Liver (tissue), 9 donors: ENCODE measurements around the gene TPM4. TPM values are rescaled to one million over a fixed set of nuclear protein-coding genes. Genes with fewer than 3 reads are reported as not detected.

Source experiments
- DNase-seq: peaks from one replicate; pipeline ENCODE4 v3.0.0-alpha.2; 2017; ENCODE audit warnings: low spot score
- H3K27ac ChIP-seq, 2 donors: one replicate each; pipeline ENCODE4 v1.7.0; 2013; ENCODE audit warnings: inconsistent platforms in 2 of 2, low read length in 2 of 2, control low read depth in 1 of 2, low read depth in 1 of 2, mild to moderate bottlenecking in 1 of 2
- H3K27me3 ChIP-seq, 4 donors: one replicate each; pipeline versions ENCODE4 v1.6.1 to v1.7.0; 2013; ENCODE audit warnings: low read length in 3 of 4, inconsistent platforms in 1 of 4, mild to moderate bottlenecking in 1 of 4, moderate library complexity in 1 of 4; ENCODE audit not compliant: control insufficient read depth in 4 of 4, insufficient read depth in 4 of 4
- H3K36me3 ChIP-seq, 4 donors: one replicate each; pipeline versions ENCODE4 v1.6.1 to v1.7.0; 2013; ENCODE audit warnings: low read length in 3 of 4, mild to moderate bottlenecking in 3 of 4, low read depth in 1 of 4, moderate library complexity in 1 of 4; ENCODE audit not compliant: control insufficient read depth in 4 of 4, insufficient read depth in 3 of 4
- H3K4me1 ChIP-seq, 4 donors: one replicate each; pipeline versions ENCODE4 v1.6.1 to v1.7.0; 2013; ENCODE audit warnings: low read length in 3 of 4, mild to moderate bottlenecking in 3 of 4, moderate library complexity in 1 of 4; ENCODE audit not compliant: control insufficient read depth in 4 of 4, insufficient read depth in 4 of 4
- H3K4me3 ChIP-seq, 3 donors: one replicate each; pipeline versions ENCODE4 v1.6.1 to v1.7.0; 2013; ENCODE audit warnings: low read length in 3 of 3, control low read depth in 1 of 3, low read depth in 1 of 3, mild to moderate bottlenecking in 1 of 3
- H3K9ac ChIP-seq, 2 donors: one replicate each; pipeline ENCODE4 v1.7.0; 2013; ENCODE audit warnings: low read length in 2 of 2, mild to moderate bottlenecking in 2 of 2, moderate library complexity in 2 of 2, control low read depth in 1 of 2, low read depth in 1 of 2
- H3K9me3 ChIP-seq, 4 donors: one replicate each; pipeline versions ENCODE4 v1.6.1 to v1.7.0; 2013; ENCODE audit warnings: low read length in 3 of 4; ENCODE audit not compliant: control insufficient read depth in 4 of 4
- ATF3 ChIP-seq: IDR thresholded peaks from 2 replicates; pipeline ENCODE4 v1.6.1; 2016; ENCODE audit warnings: antibody characterized with exemption
- CTCF ChIP-seq: fragments of 150-350 bp; IDR thresholded peaks from 2 replicates; pipeline ENCODE4 v1.5.1; 2017; ENCODE audit warnings: improper control_type of control experiment, low read depth, low read length; ENCODE audit not compliant: missing input control
- EGR1 ChIP-seq, 2 donors: IDR thresholded peaks; 2 replicates each; pipeline ENCODE4 v1.6.1; 2016 to 2018; ENCODE audit warnings: antibody characterized with exemption in 2 of 2, low read depth in 2 of 2
- FOXA2 ChIP-seq: IDR thresholded peaks from 2 replicates; pipeline ENCODE4 v1.6.1; 2016; ENCODE audit warnings: antibody characterized with exemption
- GABPA ChIP-seq, 2 donors: IDR thresholded peaks in 1 of 2; conservative IDR thresholded peaks in 1 of 2; 2 replicates each; pipeline ENCODE4 v1.6.1; 2016; ENCODE audit warnings: antibody characterized with exemption in 2 of 2, mild to moderate bottlenecking in 1 of 2, moderate library complexity in 1 of 2
- HNF4A ChIP-seq, 2 donors: conservative IDR thresholded peaks; 2 replicates each; pipeline ENCODE4 v1.6.1; 2016; ENCODE audit warnings: antibody characterized with exemption in 2 of 2, mild to moderate bottlenecking in 2 of 2
- HNF4G ChIP-seq: IDR thresholded peaks from 2 replicates; pipeline ENCODE4 v1.6.1; 2016; ENCODE audit warnings: antibody characterized with exemption
- MAX ChIP-seq: IDR thresholded peaks from 2 replicates; pipeline ENCODE4 v1.6.1; 2016; ENCODE audit warnings: antibody characterized with exemption
- NR2F2 ChIP-seq: IDR thresholded peaks from 2 replicates; pipeline ENCODE4 v1.6.1; 2016; ENCODE audit warnings: antibody characterized with exemption
- RXRA ChIP-seq, 2 donors: IDR thresholded peaks; 2 replicates each; pipeline ENCODE4 v1.6.1; 2017 to 2018; ENCODE audit warnings: antibody characterized with exemption in 2 of 2, mild to moderate bottlenecking in 1 of 2
- SP1 ChIP-seq: IDR thresholded peaks from 2 replicates; pipeline ENCODE4 v1.6.1; 2018; ENCODE audit warnings: antibody characterized with exemption, mild to moderate bottlenecking
- TAF1 ChIP-seq: conservative IDR thresholded peaks from 2 replicates; pipeline ENCODE4 v1.6.1; 2016; ENCODE audit warnings: antibody characterized with exemption, mild to moderate bottlenecking
- YY1 ChIP-seq: IDR thresholded peaks from 2 replicates; pipeline ENCODE4 v1.6.1; 2016; ENCODE audit warnings: antibody characterized with exemption, mild to moderate bottlenecking
- WGBS: extraction: QIAGEN DNeasy Blood & Tissue Kit; methylation state at CpG from one replicate; pipeline ENCODE4 v1.1.7; 2013; 5-methylcytosine and 5-hydroxymethylcytosine counted together
- polyA plus RNA-seq, 2 donors: library from polyadenylated mRNA; stranded (reverse) in 1 of 2; unstranded in 1 of 2; fragments of 200-250 nt in 1 of 2; fragments of >200 nt in 1 of 2; fragmentation: Nextera tagmentation in 1 of 2; extraction: Ambion mirVana in 1 of 2; gene quantifications; one replicate each; pipeline versions ENCODE4 v1.2.1 to v1.2.3, GENCODE V29; 2013 to 2015
- total RNA-seq, 2 donors: library from RNA; depleted of rRNA; stranded (reverse); fragments of >200 nt; gene quantifications; one replicate each; pipeline ENCODE4 v1.2.3, GENCODE V29; 2014
- donor health status: healthy.
- donor health status: healthy.
- donor health status: healthy.
- donor health status: healthy.
- donor health status: healthy.

TPM4 gene
- total and polyA plus RNA-seq, 4 donors = 19.8 to 59.9 (median 43.4) TPM

DNA sequence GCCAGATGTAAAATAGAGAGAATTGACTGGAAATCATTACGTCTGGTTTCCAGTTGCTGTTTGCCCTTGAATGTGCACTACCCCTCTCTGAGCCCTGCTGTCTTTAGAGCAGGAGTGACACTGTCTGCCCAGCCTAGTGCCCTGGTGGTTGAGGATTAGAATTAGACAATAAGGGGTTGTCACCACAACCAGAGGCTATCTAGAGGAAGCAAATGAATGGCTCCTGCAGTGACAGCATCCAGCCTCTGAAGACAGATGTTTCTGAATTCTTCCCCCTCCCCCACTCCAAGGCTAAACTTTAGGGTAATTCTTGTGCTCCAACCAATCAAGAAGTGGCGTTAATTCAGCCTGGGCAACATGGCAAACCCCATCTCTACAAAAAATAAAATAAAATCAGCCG, 37.4 kb downstream of the TPM4 start:
- Histone ChIP-seq H3K4me1 (peaks cover 3 to 47% (median 33%) of the 10 kb centered on the region in 4 donors), H3K27ac (no peak overlapping the region), H3K36me3 (peaks cover 0 to 6% (median 3%) of the 10 kb centered on the region in 4 donors), H3K27me3 (no peaks in the 10 kb centered on the region), H3K9me3 (no peaks in the 10 kb centered on the region), H3K4me3 (no peak overlapping the region), H3K9ac (no peak overlapping the region)
- no peak for TF ChIP-seq HNF4A (conservative IDR thresholded peaks at IDR 0.05)
- 90% methylated on average over 3 of the region's 3 CpGs for WGBS
- no peak for DNase-seq

DNA sequence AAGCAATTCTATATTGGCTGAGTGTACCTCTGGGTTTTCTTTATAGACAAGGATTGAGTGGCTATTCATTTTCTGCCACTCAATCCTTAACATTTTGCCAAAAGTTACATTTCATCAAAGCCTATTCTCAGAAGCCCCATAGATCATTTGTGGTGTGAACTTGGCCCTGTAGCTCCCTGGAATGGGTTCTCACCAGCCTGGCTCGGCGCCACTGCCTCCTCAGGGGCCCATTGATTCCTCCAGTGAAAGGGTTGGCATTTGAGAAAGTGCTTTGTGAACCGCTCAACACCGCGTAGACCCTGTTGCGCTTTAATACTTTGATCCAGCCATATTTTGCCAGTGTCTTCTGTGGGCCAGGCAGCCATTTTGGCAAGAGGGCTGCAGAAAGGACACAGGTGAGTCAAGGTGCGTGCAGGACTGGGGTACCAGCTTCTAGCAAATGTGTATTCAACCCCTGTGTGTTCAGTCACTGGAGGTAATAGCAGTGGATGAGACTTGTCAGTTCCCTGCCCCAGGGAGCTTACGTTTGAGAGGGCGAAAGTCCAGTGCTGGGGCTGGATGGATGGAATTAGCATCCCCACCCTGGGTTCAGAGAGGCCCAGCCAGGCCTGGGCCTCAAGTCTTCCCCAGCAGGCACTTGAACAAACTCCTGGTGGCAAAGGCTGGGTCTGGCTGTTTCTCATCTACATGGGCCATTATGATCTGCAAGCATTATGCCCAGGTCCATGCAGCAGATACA, 39.2 kb downstream of the TPM4 start:
- 89% methylated on average over 9 of the region's 9 CpGs for WGBS
- DNase-seq = no peak
- H3K4me1 ChIP-seq = peaks cover 6 to 61% (median 40%) of the 10 kb centered on the region in 4 donors
- H3K9me3 ChIP-seq = no peaks in the 10 kb centered on the region
- H3K4me3 ChIP-seq = no peak overlapping the region
- no peak overlapping the region for H3K9ac ChIP-seq
- TF ChIP-seq SP1 = no peak
- no peak for TF ChIP-seq CTCF
- no peak for TF ChIP-seq HNF4G
- no peak for TF ChIP-seq NR2F2
- no peak for TF ChIP-seq MAX
- TF ChIP-seq FOXA2 = no peak
- TF ChIP-seq YY1 = no peak
- TF ChIP-seq HNF4A (conservative IDR thresholded peaks at IDR 0.05) = no peak
- TF ChIP-seq GABPA (IDR thresholded peaks at IDR 0.05 in 1 of 2, conservative IDR thresholded peaks at IDR 0.05 in 1 of 2) = no peak
- TF ChIP-seq TAF1 = no peak
- peaks cover 0 to 6% (median 5%) of the 10 kb centered on the region in 4 donors for H3K36me3 ChIP-seq
- H3K27me3 ChIP-seq = no peaks in the 10 kb centered on the region
- H3K27ac ChIP-seq = peak overlapping the region in 1 of 2 donors; percentile 20

DNA sequence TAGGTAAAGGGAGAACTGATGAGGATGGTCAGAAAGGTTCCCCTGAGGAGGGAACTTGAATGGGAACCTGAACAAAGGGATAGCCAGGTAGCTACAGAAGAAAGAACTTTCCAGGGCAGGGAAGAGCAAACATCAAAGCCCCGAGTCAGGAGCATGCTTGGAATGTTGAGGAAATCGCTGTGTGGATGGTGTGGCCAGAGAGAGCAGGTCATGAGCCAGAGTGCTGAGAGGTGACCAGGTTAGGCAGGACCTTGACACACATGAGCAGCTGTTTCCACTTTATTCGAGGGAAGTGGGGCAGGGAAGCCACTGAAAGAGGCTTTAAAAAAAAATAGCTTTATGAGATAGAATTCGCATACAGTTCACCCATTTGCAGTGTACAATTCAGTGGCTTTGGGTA, 39.8 kb downstream of the TPM4 start:
- peaks cover 2 to 58% (median 38%) of the 10 kb centered on the region in 4 donors for H3K4me1 ChIP-seq
- WGBS = 42% methylated on average over 4 of the region's 4 CpGs

More for the DNA sequence above, 39.8 kb downstream of the TPM4 start:
- peaks cover 0 to 6% (median 5%) of the 10 kb centered on the region in 4 donors for H3K36me3 ChIP-seq
- no peak overlapping the region for H3K9ac ChIP-seq
- H3K4me3 ChIP-seq = no peak overlapping the region
- no peaks in the 10 kb centered on the region for H3K27me3 ChIP-seq
- H3K27ac ChIP-seq = peak overlapping the region in 1 of 2 donors; percentile 20
- no peak for DNase-seq
- TF ChIP-seq HNF4G (no peak), ATF3 (no peak), EGR1 (IDR thresholded peaks at IDR 0.05; ENCODE audit: low read depth in 2 of 2) (no peak), NR2F2 (peak; percentile 40), HNF4A (conservative IDR thresholded peaks at IDR 0.05) (peak; percentile 34 to 45), RXRA (IDR thresholded peaks at IDR 0.05) (peak; percentile 26 to 28)
- no peaks in the 10 kb centered on the region for H3K9me3 ChIP-seq
